A549 (cell line): Measurements from ENCODE around the gene ZFHX3. TPM values are rescaled to one million over a fixed set of nuclear protein-coding genes. Genes with fewer than 3 reads are reported as not detected.

Source experiments
- ATAC-seq, 2 experiments: fragments of 200-7000 bp in 1 of 2; fragments of >200 bp in 1 of 2; cut with Nextera tagmentation in 1 of 2; cut with Tn5 transposase in 1 of 2; 3 replicates each; pipeline versions ENCODE4 v1.8.0 to v1.9.1; 2018 to 2020; ENCODE audit warnings: mild to moderate bottlenecking in 1 of 2, moderate library complexity in 1 of 2
- CTCF ChIA-PET: fragments of 300-600 bp; sonication (Branson Sonifier 250); formaldehyde crosslinking; extraction: SDS; loops from one replicate; lab custom pipeline; 2021; ENCODE audit warnings: antibody characterized with exemption, inconsistent platforms; lab: Yijun Ruan, JAX
- POLR2A ChIA-PET: fragments of 350-600 bp; formaldehyde crosslinking; extraction: SDS; loops from one replicate; lab custom pipeline; 2021; ENCODE audit warnings: antibody characterized with exemption, inconsistent platforms; lab: Yijun Ruan, JAX
- DNase-seq, 2 experiments: peaks; one replicate each; pipeline versions ENCODE4 v3.0.0 to v3.0.0-alpha.2; 2011 to 2016; ENCODE audit warnings: low read depth in 1 of 2, low spot score in 1 of 2
- FAIRE-seq: peaks from 2 replicates; lab custom pipeline; 2011; peaks lifted over from hg19 to GRCh38; lab: Jason Lieb, UNC
- H3K27ac ChIP-seq, 2 experiments: fragments of >200 bp; sonication (Bioruptor Twin); formaldehyde crosslinking; 3 replicates each; pipeline ENCODE4 v1.5.1; 2016 to 2017
- H3K4me1 ChIP-seq: fragments of >200 bp; sonication (Bioruptor Twin); formaldehyde crosslinking; 3 replicates; pipeline ENCODE4 v1.6.1; 2016
- H3K4me2 ChIP-seq: fragments of >200 bp; sonication (Bioruptor Twin); formaldehyde crosslinking; 3 replicates; pipeline ENCODE4 v1.6.1; 2016
- H3K4me3 ChIP-seq: fragments of >200 bp; sonication (Bioruptor Twin); formaldehyde crosslinking; 3 replicates; pipeline ENCODE4 v1.5.1; 2016
- H3K9me3 ChIP-seq: fragments of >200 bp; sonication (Bioruptor Twin); formaldehyde crosslinking; 3 replicates; pipeline ENCODE4 v1.6.1; 2016
- ATOH8 ChIP-seq: fragments of 250-450 bp; sonication (Bioruptor Pico); IDR thresholded peaks from 2 replicates; pipeline ENCODE4 v1.5.0; 2020; ENCODE audit warnings: low read depth, mild to moderate bottlenecking, moderate library complexity
- BHLHE40 ChIP-seq: IDR thresholded peaks from 2 replicates; pipeline ENCODE4 v1.6.1; 2012; ENCODE audit warnings: low read depth, low read length, inconsistent platforms
- CBX2 ChIP-seq: fragments of 200-600 bp; sonication (generic); IDR thresholded peaks from 2 replicates; pipeline ENCODE4 v1.6.1; 2016; ENCODE audit warnings: low read depth, mild to moderate bottlenecking, borderline replicate concordance
- CBX8 ChIP-seq: fragments of 200-600 bp; sonication (generic); IDR thresholded peaks from 2 replicates; pipeline ENCODE4 v1.6.1; 2016
- EHF ChIP-seq: fragments of 250-450 bp; sonication (Bioruptor Pico); IDR thresholded peaks from 2 replicates; pipeline ENCODE4 v1.5.0; 2020; ENCODE audit warnings: mild to moderate bottlenecking
- ESRRA ChIP-seq: fragments of 150-350 bp; IDR thresholded peaks from 2 replicates; pipeline ENCODE4 v1.6.1; 2014; ENCODE audit warnings: mild to moderate bottlenecking, low read length, borderline replicate concordance
- FOSB ChIP-seq: fragments of 250-450 bp; sonication (Bioruptor Pico); IDR thresholded peaks from 2 replicates; pipeline ENCODE4 v1.5.0; 2020; ENCODE audit warnings: mild to moderate bottlenecking, moderate library complexity
- FOSL2 ChIP-seq, 2 experiments: fragments of 450-650 bp in 1 of 2; fragments of >200 bp in 1 of 2; sonication (Bioruptor Twin) in 1 of 2; formaldehyde crosslinking; IDR thresholded peaks; 2 replicates each; pipeline versions ENCODE4 v1.5.0 to v1.6.1; 2016 to 2020; ENCODE audit warnings: mild to moderate bottlenecking in 1 of 2, moderate library complexity in 1 of 2
- GATA3 ChIP-seq: IDR thresholded peaks from 2 replicates; pipeline ENCODE4 v1.6.1; 2012; ENCODE audit warnings: borderline replicate concordance
- HES2 ChIP-seq: fragments of >200 bp; sonication (Bioruptor Twin); formaldehyde crosslinking; IDR thresholded peaks from 2 replicates; pipeline ENCODE4 v1.6.1; 2016
- HEYL ChIP-seq: fragments of 250-450 bp; sonication (Bioruptor Pico); IDR thresholded peaks from 2 replicates; pipeline ENCODE4 v1.8.0; 2021; ENCODE audit warnings: mild to moderate bottlenecking, moderate library complexity
- HMGXB4 ChIP-seq: fragments of 250-450 bp; sonication (Bioruptor Pico); IDR thresholded peaks from 2 replicates; pipeline ENCODE4 v1.5.0; 2021; ENCODE audit warnings: mild to moderate bottlenecking, moderate library complexity, borderline replicate concordance
- HOXB13 ChIP-seq: fragments of 250-450 bp; sonication (Bioruptor Pico); IDR thresholded peaks from 2 replicates; pipeline ENCODE4 v1.5.0; 2020; ENCODE audit warnings: low read depth, mild to moderate bottlenecking, moderate library complexity
- HOXB5 ChIP-seq: fragments of 250-450 bp; sonication (Bioruptor Pico); IDR thresholded peaks from 2 replicates; pipeline ENCODE4 v1.5.0; 2020; ENCODE audit warnings: mild to moderate bottlenecking, moderate library complexity
- JUN ChIP-seq, 2 experiments: fragments of >200 bp; sonication (Bioruptor Twin); formaldehyde crosslinking; IDR thresholded peaks; 2 replicates in 1 of 2; 3 replicates in 1 of 2; pipeline ENCODE4 v1.6.1; 2016 to 2017
- JUNB ChIP-seq: fragments of >200 bp; sonication (Bioruptor Twin); formaldehyde crosslinking; IDR thresholded peaks from 2 replicates; pipeline ENCODE4 v1.6.1; 2016
- KDM5A ChIP-seq: fragments of 200-600 bp; sonication (generic); IDR thresholded peaks from 2 replicates; pipeline ENCODE4 v1.6.1; 2016; ENCODE audit warnings: antibody characterized with exemption, mild to moderate bottlenecking
- MAFK ChIP-seq: fragments of 450-650 bp; IDR thresholded peaks from 2 replicates; pipeline ENCODE4 v1.6.1; 2014; ENCODE audit not compliant: partially characterized antibody
- MAX ChIP-seq: IDR thresholded peaks from 2 replicates; pipeline ENCODE4 v1.6.1; 2012
- PBX3 ChIP-seq: IDR thresholded peaks from 2 replicates; pipeline ENCODE4 v1.6.1; 2012
- RAD21 ChIP-seq, 2 experiments: fragments of >200 bp in 1 of 2; sonication (Bioruptor Twin) in 1 of 2; formaldehyde crosslinking in 1 of 2; IDR thresholded peaks in 1 of 2; conservative IDR thresholded peaks in 1 of 2; 2 replicates in 1 of 2; 3 replicates in 1 of 2; pipeline ENCODE4 v1.6.1; 2012 to 2018; ENCODE audit warnings: inconsistent platforms in 1 of 2
- RFX5 ChIP-seq: fragments of 450-650 bp; IDR thresholded peaks from 2 replicates; pipeline ENCODE4 v1.7.1; 2014; ENCODE audit warnings: antibody characterized with exemption, mild to moderate bottlenecking, moderate library complexity
- SMC3 ChIP-seq: fragments of >200 bp; sonication (Bioruptor Twin); formaldehyde crosslinking; IDR thresholded peaks from 3 replicates; pipeline ENCODE4 v1.6.1; 2018; ENCODE audit warnings: inconsistent platforms
- SREBF2 ChIP-seq: fragments of 450-650 bp; IDR thresholded peaks from 2 replicates; pipeline ENCODE4 v1.6.1; 2014; ENCODE audit warnings: mild to moderate bottlenecking, moderate library complexity
- TFCP2L1 ChIP-seq: fragments of 250-450 bp; sonication (Bioruptor Pico); IDR thresholded peaks from 2 replicates; pipeline ENCODE4 v1.5.0; 2021; ENCODE audit warnings: mild to moderate bottlenecking
- USF2 ChIP-seq: fragments of 450-650 bp; IDR thresholded peaks from 2 replicates; pipeline ENCODE4 v1.6.1; 2014; ENCODE audit warnings: antibody characterized with exemption
- ZFP36 ChIP-seq: fragments of 450-650 bp; IDR thresholded peaks from 2 replicates; pipeline ENCODE4 v1.6.1; 2014; ENCODE audit warnings: borderline replicate concordance; ENCODE audit not compliant: partially characterized antibody
- ZSCAN20 ChIP-seq: fragments of 250-450 bp; sonication (Bioruptor Pico); IDR thresholded peaks from 2 replicates; pipeline ENCODE4 v1.8.0; 2022; ENCODE audit warnings: mild to moderate bottlenecking, moderate library complexity
- whole genome bisulfite sequencing: methylation state at CpG from one replicate; pipeline ENCODE4 v1.1.6; 2017; ENCODE audit errors: missing lambda C conversion rate; 5-methylcytosine and 5-hydroxymethylcytosine counted together
- polyA plus RNA-seq, 4 experiments: library from polyadenylated mRNA; depleted of rRNA in 3 of 4; stranded (reverse); fragments of >200 nt; fragmentation: RNase III in 1 of 4; extraction: RNeasy Plus Mini Kit Qiagen cat#74134 plus additional on column Dnase treatment in 1 of 4; gene quantifications; 2 replicates in 3 of 4; 3 replicates in 1 of 4; pipeline ENCODE4 v1.2.3, GENCODE V29; 2011 to 2017

ZFHX3 gene
- polyA plus RNA-seq, 2 of the 4 experiments (the other 2 are of a cell fraction): 3.9 to 6.5 TPM

GRCh38 chr16:72886346-72886974 lies 161.5 kb downstream of the ZFHX3 start:
- CTCF ChIA-PET: no interaction called here
- ATAC-seq: no peak
- no peak overlapping the region for H3K4me3 ChIP-seq
- POLR2A ChIA-PET: no interaction called here
- H3K4me1 ChIP-seq: no peaks in the 10 kb centered on the region
- 93% methylated on average over 9 of the region's 9 CpGs for WGBS
- no peaks in the 10 kb centered on the region for H3K9me3 ChIP-seq
- no peak for FAIRE-seq
- H3K27ac ChIP-seq: no peak overlapping the region
- H3K4me2 ChIP-seq: no peak overlapping the region
- TF ChIP-seq USF2: no peak
- no peak for TF ChIP-seq BHLHE40
- TF ChIP-seq RFX5: no peak
- TF ChIP-seq ESRRA: no peak
- TF ChIP-seq HES2: no peak
- no peak for TF ChIP-seq JUN (IDR thresholded peaks at IDR 0.05)
- TF ChIP-seq CBX2: no peak
- TF ChIP-seq KDM5A: no peak
- no peak for TF ChIP-seq HOXB13
- no peak for TF ChIP-seq TFCP2L1 (CRISPR knock-in tag)
- no peak for TF ChIP-seq PBX3
- TF ChIP-seq EHF (CRISPR knock-in tag): no peak
- TF ChIP-seq HEYL (CRISPR knock-in tag): no peak
- no peak for DNase-seq

GRCh38 chr16:72884573-72884972 lies 163.4 kb downstream of the ZFHX3 start:
- DNase-seq (no peak), ATAC-seq (no peak), FAIRE-seq (no peak)
- 93% methylated on average over 5 of the region's 5 CpGs for WGBS
- H3K27ac ChIP-seq: no peak overlapping the region
- no peaks in the 10 kb centered on the region for H3K9me3 ChIP-seq
- ChIA-PET POLR2A (interaction anchor here (0.5 kb wide), 1 partner anchor 342 kb away, joined by 6 read pairs; no protein-coding TSS in a partner anchor), CTCF (interaction anchor here (1.6 to 1.7 kb wide), 2 partner anchors 28 to 52 kb away, joined by 5 to 7 read pairs; no protein-coding TSS in a partner anchor)
- no peaks in the 10 kb centered on the region for H3K4me1 ChIP-seq
- no peak overlapping the region for H3K4me2 ChIP-seq
- TF ChIP-seq ZFP36 (no peak), HOXB5 (no peak), HOXB13 (no peak), HES2 (no peak), JUNB (no peak), MAFK (no peak), FOSB (CRISPR knock-in tag) (no peak), SMC3 (no peak), ZSCAN20 (CRISPR knock-in tag) (no peak), RAD21 (conservative IDR thresholded peaks at IDR 0.05 in 1 of 2, IDR thresholded peaks at IDR 0.05 in 1 of 2) (no peak), ATOH8 (no peak), SREBF2 (no peak), HMGXB4 (CRISPR knock-in tag) (no peak), CBX8 (no peak), ESRRA (no peak), GATA3 (no peak), MAX (no peak), FOSL2 (IDR thresholded peaks at IDR 0.05) (no peak), FOSL2 (CRISPR knock-in tag; IDR thresholded peaks at IDR 0.05) (no peak)
- no peak overlapping the region for H3K4me3 ChIP-seq
